HepG2 (cell line): ENCODE results near the gene H2AZ2. TPM values are rescaled to one million over a fixed set of nuclear protein-coding genes. Genes with fewer than 3 reads are reported as not detected.

Experiments
- ARID5B ChIP-seq: IDR thresholded peaks from 2 replicates; pipeline ENCODE4 v1.4.0; 2020; ENCODE audit warnings: mild to moderate bottlenecking, missing genetic modification reagents
- ARNT ChIP-seq: fragments of 450-650 bp; IDR thresholded peaks from 2 replicates; pipeline ENCODE4 v1.6.1; 2017
- CC2D1A ChIP-seq: sonication (generic); formaldehyde crosslinking; IDR thresholded peaks from 2 replicates; pipeline ENCODE4 v1.8.1; 2023; ENCODE audit warnings: mild to moderate bottlenecking, missing genetic modification reagents
- CEBPB ChIP-seq: IDR thresholded peaks from 2 replicates; pipeline ENCODE4 v1.6.1; 2011; ENCODE audit warnings: low read depth, low read length, improper control_type of control experiment, borderline replicate concordance
- CSRNP2 ChIP-seq: sonication (generic); formaldehyde crosslinking; conservative IDR thresholded peaks from 2 replicates; pipeline ENCODE4 v1.8.0; 2022; ENCODE audit warnings: low read depth, missing genetic modification reagents
- ELF3 ChIP-seq: IDR thresholded peaks from 2 replicates; pipeline ENCODE4 v1.6.1; 2016; ENCODE audit warnings: missing genetic modification reagents, missing compliant biosample characterization
- FOXA3 ChIP-seq: IDR thresholded peaks from 2 replicates; pipeline ENCODE4 v1.6.1; 2016; ENCODE audit warnings: missing genetic modification reagents, missing compliant biosample characterization
- FOXP1 ChIP-seq, 2 experiments: fragments of 450-650 bp in 1 of 2; IDR thresholded peaks; 2 replicates each; pipeline ENCODE4 v1.6.1; 2017 to 2018; ENCODE audit warnings: antibody characterized with exemption in 1 of 2
- HNF4A ChIP-seq: sonication (generic); formaldehyde crosslinking; IDR thresholded peaks from 2 replicates; pipeline ENCODE4 v1.4.0; 2020; ENCODE audit warnings: missing genetic modification reagents
- JUND ChIP-seq: sonication (generic); formaldehyde crosslinking; IDR thresholded peaks from 2 replicates; pipeline ENCODE4 v1.8.0; 2022; ENCODE audit warnings: mild to moderate bottlenecking, missing genetic modification reagents
- LCORL ChIP-seq, 2 experiments: fragments of 450-650 bp in 1 of 2; sonication (generic) in 1 of 2; formaldehyde crosslinking in 1 of 2; IDR thresholded peaks; 2 replicates each; pipeline versions ENCODE4 v1.5.0 to v1.6.1; 2017 to 2020; ENCODE audit warnings: antibody characterized with exemption in 1 of 2, missing genetic modification reagents in 1 of 2
- MED1 ChIP-seq: sonication (generic); formaldehyde crosslinking; IDR thresholded peaks from 2 replicates; pipeline ENCODE4 v1.4.0; 2020; ENCODE audit warnings: missing genetic modification reagents
- NR0B2 ChIP-seq: sonication (generic); formaldehyde crosslinking; IDR thresholded peaks from 2 replicates; pipeline ENCODE4 v1.4.0; 2020; ENCODE audit warnings: mild to moderate bottlenecking, missing genetic modification reagents
- PAXIP1 ChIP-seq: sonication (generic); formaldehyde crosslinking; conservative IDR thresholded peaks from 2 replicates; pipeline ENCODE4 v1.4.0; 2020; ENCODE audit warnings: mild to moderate bottlenecking, missing genetic modification reagents, moderate library complexity
- RARA ChIP-seq: IDR thresholded peaks from 2 replicates; pipeline ENCODE4 v1.6.1; 2016; ENCODE audit warnings: missing genetic modification reagents, missing compliant biosample characterization
- SMARCC2 ChIP-seq: fragments of 450-650 bp; IDR thresholded peaks from 2 replicates; pipeline ENCODE4 v1.6.1; 2017; ENCODE audit warnings: antibody characterized with exemption, mild to moderate bottlenecking
- SPEN ChIP-seq: sonication (generic); formaldehyde crosslinking; IDR thresholded peaks from 2 replicates; pipeline ENCODE4 v1.5.1; 2020; ENCODE audit warnings: low read depth, mild to moderate bottlenecking, missing genetic modification reagents
- TBX3 ChIP-seq: fragments of 450-650 bp; IDR thresholded peaks from 2 replicates; pipeline ENCODE4 v1.6.1; 2017; ENCODE audit warnings: antibody characterized with exemption, mild to moderate bottlenecking, inconsistent platforms, borderline replicate concordance
- ZEB1 ChIP-seq: IDR thresholded peaks from 2 replicates; pipeline ENCODE4 v1.6.1; 2012; ENCODE audit warnings: mild to moderate bottlenecking, low read depth, inconsistent platforms; ENCODE audit not compliant: insufficient replicate concordance
- ZNF101 ChIP-seq: sonication (generic); formaldehyde crosslinking; IDR thresholded peaks from 2 replicates; pipeline ENCODE4 v1.4.0; 2020; ENCODE audit warnings: mild to moderate bottlenecking, low read depth, missing genetic modification reagents, borderline replicate concordance
- ZNF772 ChIP-seq: sonication (generic); formaldehyde crosslinking; IDR thresholded peaks from 2 replicates; pipeline ENCODE4 v1.5.0; 2020; ENCODE audit warnings: mild to moderate bottlenecking, missing genetic modification reagents
- polyA plus RNA-seq, 8 experiments: library from polyadenylated mRNA; depleted of rRNA in 3 of 8; stranded (reverse) in 7 of 8; unstranded in 1 of 8; fragments of >200 nt; fragmentation: Illumina TruSeq in 4 of 8; extraction: Trizol in 4 of 8; gene quantifications; 2 replicates each; pipeline versions ENCODE4 v1.2.1 to v1.2.3, GENCODE V29; 2011 to 2016; ENCODE audit warnings: low read depth in 4 of 8, missing spikeins in 1 of 8, mixed read lengths in 1 of 8; ENCODE audit not compliant: insufficient read depth in 1 of 8
- total RNA-seq, 5 experiments: library from RNA; depleted of rRNA; stranded (reverse); fragments of >200 nt; fragmentation: Illumina TruSeq; extraction: Trizol; gene quantifications; 2 replicates each; pipeline ENCODE4 v1.2.3, GENCODE V29; 2016; ENCODE audit warnings: low read depth in 1 of 5

The H2AZ2 gene
- total and polyA plus RNA-seq, 2 of the 13 experiments (the other 11 are each of a cell fraction or from before 2014, with no cell fraction given) = 121 to 223 TPM

GRCh38 chr7:44811093-44811492 lies 36.8 kb downstream of the H2AZ2 start (continued):
- TF ChIP-seq CSRNP2 (CRISPR knock-in tag) = no peak
- peak; percentile 52; the same call in 1 of the 2 replicates for TF ChIP-seq PAXIP1
- TF ChIP-seq NR0B2 (CRISPR knock-in tag) = no peak
- TF ChIP-seq JUND (CRISPR knock-in tag) = peak; percentile 93
- peak; percentile 59 for TF ChIP-seq HNF4A (CRISPR knock-in tag)
- TF ChIP-seq LCORL (IDR thresholded peaks at IDR 0.05) = no peak
- TF ChIP-seq LCORL (CRISPR knock-in tag; IDR thresholded peaks at IDR 0.05) = peak; percentile 40; the same call in 1 of the 2 replicates
- TF ChIP-seq SPEN (CRISPR knock-in tag) = no peak
- TF ChIP-seq ZNF772 = no peak
- peak; percentile 41; the same call in 1 of the 2 replicates for TF ChIP-seq ELF3 (CRISPR knock-in tag)
- no peak for TF ChIP-seq CC2D1A
- no peak for TF ChIP-seq ZEB1
- TF ChIP-seq CEBPB = peak; percentile 82
- peak; percentile 69 for TF ChIP-seq FOXA3 (CRISPR knock-in tag)
- no peak for TF ChIP-seq ARNT
- TF ChIP-seq SMARCC2 = 0 out of 2 replicates have a peak, but pooled peaks have one; percentile 40
- no peak for TF ChIP-seq ZNF101 (CRISPR knock-in tag)
- TF ChIP-seq RARA (CRISPR knock-in tag) = peak; percentile 50
- TF ChIP-seq FOXP1 (IDR thresholded peaks at IDR 0.05) = no peak
- TF ChIP-seq FOXP1 (CRISPR knock-in tag; IDR thresholded peaks at IDR 0.05) = peak; percentile 37; the same call in 1 of the 2 replicates
- TF ChIP-seq TBX3 = no peak
- TF ChIP-seq MED1 (CRISPR knock-in tag) = no peak
- TF ChIP-seq ARID5B = peak; percentile 49
